ENCODE data around the gene CCIN. TPM values are rescaled to one million over a fixed set of nuclear protein-coding genes. Genes with fewer than 3 reads are reported as not detected.

Gene CCIN
- polyA plus RNA-seq, 3 donors = 0.27 to 0.39 (median 0.27) TPM

DNA sequence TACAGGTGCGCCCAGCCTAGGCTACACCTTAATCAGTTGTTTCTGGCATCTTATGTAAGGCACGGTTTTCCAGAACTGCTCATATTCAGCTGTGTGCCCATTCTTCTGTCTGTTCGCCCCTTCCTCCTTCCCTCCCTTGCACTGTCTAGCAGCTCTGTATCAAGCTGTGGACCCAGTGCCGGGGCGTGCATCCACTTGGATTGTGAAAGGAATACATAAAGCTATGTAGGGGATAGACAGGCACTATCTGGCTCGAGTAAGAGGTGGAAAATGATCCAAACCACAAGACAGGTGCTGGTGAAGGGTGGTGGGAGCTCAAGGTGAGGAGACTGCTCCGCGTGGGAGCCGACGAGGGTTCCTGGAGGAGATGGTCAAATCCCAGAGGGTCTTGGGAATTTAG lies 30.7 kb upstream of the CCIN start:
- no peak for DNase-seq (ENCODE audit: extremely low read depth in 1 of 11, low read depth in 9 of 11, low spot score in 4 of 11)

DNA sequence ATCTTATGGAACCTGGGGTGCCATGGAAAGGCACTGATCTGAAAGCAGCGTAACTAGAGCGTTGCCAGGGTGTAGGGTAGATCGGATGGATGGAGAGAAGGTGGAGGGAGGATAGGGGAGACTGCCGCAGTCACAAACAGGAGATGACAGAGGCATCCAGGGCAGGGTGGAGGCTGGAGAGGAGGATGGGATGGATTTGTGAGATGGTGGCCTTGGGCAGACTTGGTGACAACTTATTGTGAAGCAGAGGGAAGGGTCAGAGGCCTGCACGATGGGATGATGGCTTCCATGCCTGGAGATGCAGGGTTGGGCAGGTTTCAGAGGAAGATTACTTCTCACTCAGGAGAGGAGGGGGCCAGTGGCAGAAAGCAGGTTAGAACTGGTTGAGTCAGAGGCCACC lies 30.3 kb upstream of the CCIN start:
- DNase-seq (ENCODE audit: extremely low read depth in 1 of 11, low read depth in 9 of 11, low spot score in 4 of 11) = no peak

DNA sequence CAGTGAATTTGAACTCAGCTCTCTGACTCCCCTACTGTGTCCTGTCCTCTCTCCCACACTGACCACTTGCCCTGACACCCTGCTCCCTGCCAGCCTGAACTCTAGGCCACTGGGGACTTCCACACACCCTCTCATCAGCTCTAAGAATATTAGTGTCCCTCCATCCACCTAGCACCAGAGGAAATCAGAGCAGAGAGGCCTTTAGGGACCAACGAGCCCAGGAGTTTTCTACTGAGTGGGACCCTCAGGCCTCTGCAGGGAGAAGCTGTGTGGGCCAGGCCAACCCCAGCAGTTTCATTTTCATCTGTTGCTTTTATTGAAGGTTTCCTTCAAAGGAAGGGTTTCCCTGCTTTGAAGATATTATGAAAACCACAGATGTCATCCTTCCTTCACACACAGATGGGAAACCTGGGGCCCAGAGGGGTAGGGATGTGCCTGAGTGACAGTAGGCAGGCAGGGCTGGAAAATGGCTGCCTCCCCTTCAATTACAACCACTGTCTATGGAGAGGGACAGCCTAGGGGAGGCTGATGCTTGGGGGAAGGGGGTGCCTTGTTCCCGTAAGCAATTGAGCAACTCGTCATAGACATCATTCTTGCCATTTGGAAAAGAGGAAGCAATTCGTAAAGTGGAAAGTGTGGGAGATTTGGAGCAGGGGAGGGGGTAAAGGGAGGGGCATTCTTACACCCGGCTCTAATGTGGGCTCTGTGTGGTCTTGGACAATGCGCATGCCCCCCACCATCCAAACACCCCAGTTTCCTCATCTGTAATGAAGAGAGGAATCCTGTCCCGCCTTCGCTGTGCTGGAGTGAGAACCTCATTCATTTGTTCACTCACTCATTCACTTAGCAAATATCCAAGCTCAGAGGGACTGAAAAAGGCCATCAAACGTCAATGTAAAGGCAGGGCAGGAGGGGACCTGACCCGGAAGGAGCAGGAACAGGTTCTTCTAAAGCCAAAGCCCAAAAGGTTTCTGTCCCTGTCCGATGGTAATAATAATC lies 28.8 kb upstream of the CCIN start:
- no peak for DNase-seq (ENCODE audit: extremely low read depth in 1 of 11, low read depth in 9 of 11, low spot score in 4 of 11)

- no peak for DNase-seq (ENCODE audit: extremely low read depth in 1 of 11, low read depth in 9 of 11, low spot score in 4 of 11)
Measured at GRCh38 chr9:36141288-36141687, 27.9 kb upstream of the CCIN start.

- DNase-seq (ENCODE audit: extremely low read depth in 1 of 11, low read depth in 9 of 11, low spot score in 4 of 11) = no peak
Measured at GRCh38 chr9:36141761-36142160, 27.4 kb upstream of the CCIN start.

- no peak for DNase-seq (ENCODE audit: extremely low read depth in 1 of 11, low read depth in 9 of 11, low spot score in 4 of 11)
Measured at GRCh38 chr9:36142510-36143244, 26.5 kb upstream of the CCIN start.

DNA sequence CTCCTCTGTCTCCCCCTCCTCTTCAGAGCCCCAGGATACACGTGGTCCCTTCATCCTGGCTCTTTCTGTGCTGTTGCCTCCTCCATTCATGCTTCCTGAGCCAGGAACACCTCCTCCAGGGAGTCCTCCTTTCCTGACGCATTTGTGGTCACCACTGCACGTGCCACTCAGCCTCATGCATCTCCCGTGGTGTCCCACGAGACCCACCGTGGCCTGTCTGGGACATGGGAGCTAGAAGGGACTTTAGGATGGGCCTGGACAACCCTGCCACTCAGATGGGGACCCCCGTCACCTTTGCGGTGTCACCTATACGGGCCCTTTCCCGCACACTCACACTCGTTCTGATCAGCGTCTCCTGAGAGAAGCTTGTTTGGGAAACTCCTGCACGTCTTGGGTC lies 25.9 kb upstream of the CCIN start:
- no peak for DNase-seq (ENCODE audit: extremely low read depth in 1 of 11, low read depth in 9 of 11, low spot score in 4 of 11)

- no peak for DNase-seq (ENCODE audit: extremely low read depth in 1 of 11, low read depth in 9 of 11, low spot score in 4 of 11)
Measured at GRCh38 chr9:36144309-36145232, 24.6 kb upstream of the CCIN start.

DNA sequence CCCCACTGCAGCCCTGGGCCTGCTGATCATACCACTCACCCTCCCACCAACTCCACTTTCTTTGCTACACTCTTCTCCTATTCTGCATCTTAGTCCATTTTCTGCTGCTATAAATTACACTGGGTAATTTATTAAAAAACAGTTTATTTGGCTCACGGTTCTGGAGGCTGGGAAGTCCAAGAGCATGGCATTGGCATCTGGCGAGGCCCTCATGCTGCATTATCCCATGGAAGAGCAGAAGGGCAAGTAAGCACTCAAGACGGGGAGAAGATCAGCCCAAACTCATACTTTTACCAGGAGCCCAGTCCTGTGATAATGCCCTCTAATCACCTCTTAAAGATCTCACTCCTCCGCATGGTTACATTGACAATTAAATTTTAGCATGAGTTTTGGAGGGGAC lies 23.2 kb upstream of the CCIN start:
- no peak for DNase-seq (ENCODE audit: extremely low read depth in 1 of 11, low read depth in 9 of 11, low spot score in 4 of 11)

DNA sequence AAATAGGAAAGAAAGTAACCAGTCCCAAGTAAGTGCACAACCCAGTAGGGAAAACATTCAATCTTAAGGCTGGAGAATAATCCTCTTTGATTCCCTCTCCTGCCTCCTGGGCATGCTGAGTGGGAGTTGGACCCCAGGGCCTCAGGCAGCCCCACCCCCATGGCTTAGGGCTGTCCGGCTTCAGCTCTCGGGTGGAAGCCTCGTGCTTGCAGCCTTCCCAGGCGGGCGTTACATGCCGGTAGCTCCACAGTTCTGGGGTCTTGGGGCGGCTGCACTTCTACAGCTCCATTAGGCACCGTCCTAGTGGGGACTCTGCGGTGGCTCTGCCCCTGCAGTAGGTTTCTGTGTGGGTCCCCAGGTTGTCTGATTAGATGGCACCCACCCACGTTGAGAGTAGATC lies 22.5 kb upstream of the CCIN start:
- DNase-seq (ENCODE audit: extremely low read depth in 1 of 11, low read depth in 9 of 11, low spot score in 4 of 11) = no peak

DNA sequence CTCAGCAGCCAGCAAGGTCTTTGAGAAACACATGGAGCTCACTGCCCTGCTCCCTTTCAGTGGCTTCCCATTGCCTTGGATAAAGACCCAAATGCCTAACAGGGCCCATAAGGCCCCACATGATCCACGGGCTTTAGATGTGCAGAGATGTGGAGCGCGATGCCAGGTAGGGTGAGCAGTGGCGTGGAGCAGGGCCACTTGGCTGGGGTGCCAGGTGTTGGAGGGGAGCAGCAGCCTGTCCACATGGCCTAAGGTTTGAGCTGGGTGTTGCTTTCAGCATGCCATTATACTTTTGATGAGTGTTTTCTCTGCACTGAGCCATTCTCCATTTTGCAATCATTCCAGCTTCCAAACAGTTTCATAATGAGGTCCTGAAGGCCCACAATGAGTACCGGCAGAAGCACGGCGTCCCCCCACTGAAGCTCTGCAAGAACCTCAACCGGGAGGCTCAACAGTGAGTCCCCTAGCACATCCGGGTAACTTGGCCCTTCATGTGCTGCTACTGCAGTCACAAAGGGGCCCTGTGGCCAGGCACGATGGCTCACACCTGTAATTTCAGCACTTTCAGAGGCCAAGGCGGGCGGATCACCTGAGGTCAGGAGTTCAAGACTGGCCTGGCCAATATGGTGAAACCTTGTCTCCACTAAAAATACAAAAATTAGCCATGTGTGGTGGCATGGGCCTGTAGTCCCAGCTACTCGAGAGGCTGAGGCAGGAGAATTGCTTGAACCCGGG lies 21.6 kb upstream of the CCIN start:
- DNase-seq (ENCODE audit: extremely low read depth in 1 of 11, low read depth in 9 of 11, low spot score in 4 of 11) = no peak

DNA sequence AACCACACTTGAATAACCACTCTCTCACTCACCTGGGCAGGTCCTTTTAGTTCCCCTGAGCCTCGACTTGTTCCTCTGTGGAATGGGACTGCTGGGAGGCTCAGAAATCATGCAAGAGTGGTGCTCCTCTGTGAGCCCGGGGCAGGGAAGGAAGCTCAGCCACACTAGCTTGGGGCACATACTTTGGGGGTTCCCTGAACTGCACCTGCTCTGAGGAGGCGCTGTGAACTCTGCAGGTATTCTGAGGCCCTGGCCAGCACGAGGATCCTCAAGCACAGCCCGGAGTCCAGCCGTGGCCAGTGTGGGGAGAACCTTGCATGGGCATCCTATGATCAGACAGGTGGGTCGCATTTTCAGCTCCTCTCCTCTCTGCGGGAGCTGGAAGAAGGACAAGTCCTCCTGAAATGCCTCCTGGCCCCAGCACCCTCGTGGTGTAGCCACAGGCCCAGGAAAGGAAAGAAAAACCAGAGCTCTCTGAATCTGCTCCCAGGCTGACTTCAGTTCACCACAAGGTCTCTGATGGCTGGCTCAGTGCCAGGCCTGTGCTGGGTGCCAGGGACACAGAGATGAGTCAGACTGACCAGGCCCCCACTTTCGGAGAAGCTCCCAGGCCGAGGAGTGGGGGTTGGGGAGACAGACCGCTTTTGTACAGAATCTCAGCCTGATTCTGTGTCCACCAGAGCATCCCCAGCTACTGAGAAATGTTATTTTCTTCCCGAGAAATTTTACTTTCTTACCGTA lies 20.7 kb upstream of the CCIN start:
- DNase-seq (ENCODE audit: extremely low read depth in 1 of 11, low read depth in 9 of 11, low spot score in 4 of 11) = peak in 1 of 11 donors; percentile 47

DNA sequence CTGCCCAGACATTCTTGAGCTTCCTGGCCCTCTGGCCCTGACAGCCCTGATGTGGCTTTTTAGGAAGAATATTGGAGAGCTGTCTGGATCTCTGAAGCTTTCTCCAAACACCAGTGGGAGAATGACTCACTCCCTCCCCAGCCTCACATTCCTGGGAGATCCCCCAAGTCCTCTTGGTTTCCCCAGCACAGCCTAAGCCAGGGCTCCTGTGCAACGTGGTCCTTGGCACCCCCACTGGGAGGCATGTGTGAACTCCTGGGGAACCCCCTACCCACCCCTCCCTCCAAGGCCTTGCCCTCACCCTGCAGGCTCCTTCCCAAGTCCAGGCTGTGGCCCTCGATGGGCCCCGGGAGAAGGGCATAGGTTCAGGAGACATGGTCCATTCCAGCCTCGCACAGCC lies 20.0 kb upstream of the CCIN start:
- no peak for DNase-seq (ENCODE audit: extremely low read depth in 1 of 11, low read depth in 9 of 11, low spot score in 4 of 11)

DNA sequence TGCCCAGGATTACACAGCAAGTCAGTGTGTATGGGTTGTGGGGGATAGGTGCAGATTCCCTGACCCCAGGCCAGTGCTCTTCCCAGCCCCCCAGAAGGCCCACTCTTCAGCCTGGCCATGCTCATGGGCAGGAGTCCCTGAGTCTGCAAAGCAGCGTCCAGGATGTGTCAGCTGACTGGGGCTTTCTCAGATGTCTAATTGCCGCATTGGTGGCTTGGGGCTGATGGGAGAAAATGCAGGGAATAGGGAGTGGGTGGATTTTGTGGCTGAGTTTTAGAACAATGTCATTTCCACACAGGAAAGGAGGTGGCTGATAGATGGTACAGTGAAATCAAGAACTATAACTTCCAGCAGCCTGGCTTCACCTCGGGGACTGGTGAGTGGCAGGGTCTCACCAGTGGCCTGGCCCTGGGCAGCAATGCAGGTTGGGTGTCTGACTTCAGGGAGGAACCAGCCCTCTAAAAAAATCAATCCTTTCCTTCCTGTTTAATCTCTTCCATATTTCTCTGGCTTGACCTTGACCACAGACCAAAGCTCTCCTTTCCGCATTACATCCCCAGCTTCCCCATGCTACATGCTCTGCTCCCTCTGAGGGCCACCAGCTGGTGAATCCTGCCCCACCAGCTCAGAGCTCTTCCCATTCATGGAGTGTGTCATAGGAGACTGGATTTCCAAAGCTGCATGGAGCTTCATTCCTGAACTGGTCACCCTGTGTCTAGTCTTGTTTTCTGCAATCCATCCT lies 18.4 kb upstream of the CCIN start:
- DNase-seq (ENCODE audit: extremely low read depth in 1 of 11, low read depth in 9 of 11, low spot score in 4 of 11) = no peak

DNA sequence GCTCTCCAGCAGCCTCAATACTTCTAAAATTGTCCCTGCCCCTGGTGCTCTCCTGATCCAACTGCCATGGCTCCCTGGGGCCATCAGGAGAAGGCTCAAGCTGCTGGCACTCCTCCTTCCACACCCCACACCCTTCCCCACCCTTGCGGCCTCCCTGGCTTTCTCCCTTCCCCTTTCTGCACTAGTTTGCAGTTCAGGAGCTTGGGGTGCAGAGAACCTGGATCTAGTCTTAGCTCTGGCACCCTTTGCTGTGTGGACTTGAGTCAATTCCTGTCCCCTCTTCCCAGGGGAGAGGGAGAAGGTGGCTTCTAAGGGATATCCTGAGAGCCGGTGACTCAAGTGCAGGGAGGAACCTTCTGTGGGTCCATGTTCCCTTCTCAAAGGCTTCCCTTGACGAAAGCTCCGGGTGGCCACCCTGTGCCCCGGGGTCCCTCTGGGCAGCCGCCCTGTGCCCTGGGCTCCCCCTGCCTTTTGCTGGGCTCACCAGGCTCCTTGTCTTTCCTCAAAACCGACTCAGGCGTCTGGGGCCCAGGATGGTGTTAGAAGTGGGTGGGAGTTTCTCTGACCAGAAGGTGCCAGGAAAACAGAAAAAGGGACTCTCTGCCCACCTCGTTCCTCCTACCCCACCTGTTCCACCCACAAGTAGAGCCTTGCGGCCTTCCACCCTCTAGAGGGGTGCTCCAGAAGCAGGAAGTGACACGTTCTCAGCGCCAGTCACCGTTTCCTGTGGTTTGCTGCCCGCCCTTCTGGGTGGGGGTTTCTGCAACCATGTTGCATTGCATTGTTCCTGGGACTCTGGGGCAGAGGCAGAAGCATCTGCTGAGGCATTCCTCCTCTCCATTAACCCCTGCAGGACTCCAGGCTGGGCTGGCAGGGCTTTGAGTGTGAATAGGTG lies 17.6 kb upstream of the CCIN start:
- DNase-seq (ENCODE audit: extremely low read depth in 1 of 11, low read depth in 9 of 11, low spot score in 4 of 11) = no peak

- DNase-seq (ENCODE audit: extremely low read depth in 1 of 11, low read depth in 9 of 11, low spot score in 4 of 11) = no peak
Measured at GRCh38 chr9:36152741-36153438, 16.3 kb upstream of the CCIN start.
